Endothelial cell of umbilical vein (primary cell): ENCODE results near the gene LRRFIP2. TPM values are rescaled to one million over a fixed set of nuclear protein-coding genes. Genes with fewer than 3 reads are reported as not detected.

ENCODE experiments used
- BruUV-seq: library from RNA; stranded (reverse); fragments of 400-500 nt; replicated peaks from 2 replicates; lab custom pipeline; 2021; lab: Mats Ljungman, UMichigan
- CTCF ChIA-PET: fragments of 300-600, 350-600 bp; sonication (Branson Sonifier 250); formaldehyde crosslinking; loops from one replicate; lab custom pipeline; 2021; ENCODE audit warnings: antibody characterized with exemption, inconsistent platforms; lab: Charles Lee
- POLR2A ChIA-PET: fragments of 300-600, 350-600 bp; sonication (Branson Sonifier 250); formaldehyde crosslinking; loops from one replicate; lab custom pipeline; 2021; ENCODE audit warnings: antibody characterized with exemption, inconsistent platforms; lab: Charles Lee
- DNase-seq: peaks from one replicate; pipeline ENCODE4 v3.0.0-alpha.2; 2011; ENCODE audit warnings: low read depth, low spot score
- FAIRE-seq: peaks from 2 replicates; lab custom pipeline; 2011; peaks lifted over from hg19 to GRCh38; lab: Jason Lieb, UNC
- H2AFZ ChIP-seq: 2 replicates; pipeline ENCODE4 v1.6.0; 2012; ENCODE audit warnings: low read depth, low read length, control low read depth, inconsistent platforms
- H3K27ac ChIP-seq: 2 replicates; pipeline ENCODE4 v1.5.1; 2011; ENCODE audit warnings: low read depth, mild to moderate bottlenecking, control low read depth, low read length, moderate library complexity; ENCODE audit not compliant: insufficient read depth
- H3K27me3 ChIP-seq, 2 experiments: 2 replicates each; pipeline versions ENCODE4 v1.6.0 to v1.6.1; 2011; ENCODE audit warnings: low read length in 2 of 2, mixed read lengths in 1 of 2; ENCODE audit not compliant: control insufficient read depth in 2 of 2, insufficient read depth in 2 of 2
- H3K36me3 ChIP-seq, 2 experiments: 2 replicates in 1 of 2; 3 replicates in 1 of 2; pipeline ENCODE4 v1.5.1; 2011; ENCODE audit warnings: low read length in 2 of 2, mild to moderate bottlenecking in 1 of 2, moderate library complexity in 1 of 2; ENCODE audit not compliant: control insufficient read depth in 2 of 2, insufficient read depth in 2 of 2; ENCODE audit errors: extremely low read depth in 1 of 2
- H3K4me1 ChIP-seq: 3 replicates; pipeline ENCODE4 v1.5.1; 2011; ENCODE audit warnings: mild to moderate bottlenecking, low read length; ENCODE audit not compliant: control insufficient read depth, insufficient read depth; ENCODE audit errors: extremely low read depth
- H3K4me2 ChIP-seq: 2 replicates; pipeline ENCODE4 v1.6.1; 2011; ENCODE audit warnings: low read length, control low read depth, mixed read lengths; ENCODE audit not compliant: insufficient read depth
- H3K4me3 ChIP-seq, 3 experiments: fragments of 200-600 bp in 1 of 3; sonication (generic), shearing (Covaris generic) in 1 of 3; replicated peaks in 1 of 3; 2 replicates each; pipeline ENCODE4 v1.5.1; 2011 to 2016; ENCODE audit warnings: control low read depth in 3 of 3, low read length in 3 of 3, mild to moderate bottlenecking in 2 of 3, inconsistent platforms in 1 of 3, low read depth in 1 of 3, moderate library complexity in 1 of 3; ENCODE audit not compliant: insufficient read depth in 1 of 3
- H3K79me2 ChIP-seq: 2 replicates; pipeline ENCODE4 v1.6.0; 2012; ENCODE audit warnings: low read length, inconsistent platforms; ENCODE audit not compliant: control insufficient read depth, insufficient read depth
- H3K9ac ChIP-seq: replicated peaks from 2 replicates; pipeline ENCODE3; 2011; ENCODE audit warnings: low read length, control low read depth; ENCODE audit not compliant: insufficient read depth; ENCODE audit errors: extremely low read depth
- H3K9me1 ChIP-seq: replicated peaks from 3 replicates; pipeline ENCODE4 v1.6.0; 2011; ENCODE audit warnings: mild to moderate bottlenecking, low read length; ENCODE audit not compliant: control insufficient read depth, insufficient read depth; ENCODE audit errors: extremely low read depth
- H3K9me3 ChIP-seq: replicated peaks from 2 replicates; pipeline ENCODE4 v1.5.1; 2012; ENCODE audit warnings: low read length, inconsistent platforms; ENCODE audit not compliant: control insufficient read depth, insufficient read depth
- H4K20me1 ChIP-seq: replicated peaks from 2 replicates; pipeline ENCODE3; 2011; ENCODE audit warnings: mild to moderate bottlenecking, low read length; ENCODE audit not compliant: control insufficient read depth, insufficient read depth; ENCODE audit errors: extremely low read depth
- CTCF ChIP-seq, 2 donors: IDR thresholded peaks; 1 replicate in 1 of 2; 2 replicates in 1 of 2; pipeline ENCODE4 v1.5.1; 2011; ENCODE audit warnings: low read length in 2 of 2, mild to moderate bottlenecking in 2 of 2, moderate library complexity in 2 of 2, control low read depth in 1 of 2, inconsistent platforms in 1 of 2, low read depth in 1 of 2; ENCODE audit not compliant: insufficient read depth in 1 of 2; ENCODE audit errors: extremely low read depth in 1 of 2
- EZH2 ChIP-seq: IDR thresholded peaks from 2 replicates; pipeline ENCODE4 v1.6.1; 2012; ENCODE audit warnings: borderline replicate concordance, low read depth, mild to moderate bottlenecking, moderate library complexity, low read length, inconsistent platforms; ENCODE audit not compliant: severe bottlenecking
- FOS ChIP-seq: IDR thresholded peaks from 2 replicates; pipeline ENCODE4 v1.6.1; 2011; ENCODE audit warnings: mild to moderate bottlenecking, low read length, moderate library complexity, borderline replicate concordance; ENCODE audit not compliant: insufficient read depth
- GATA2 ChIP-seq: IDR thresholded peaks from 2 replicates; pipeline ENCODE4 v1.7.0; 2011; ENCODE audit warnings: low read depth, mild to moderate bottlenecking, moderate library complexity, mixed read lengths, low read length; ENCODE audit not compliant: insufficient read length, insufficient read depth
- JUN ChIP-seq: IDR thresholded peaks from 2 replicates; pipeline ENCODE4 v1.6.1; 2011; ENCODE audit warnings: borderline replicate concordance, low read depth; ENCODE audit not compliant: insufficient read length, insufficient read depth
- MAX ChIP-seq: IDR thresholded peaks from 2 replicates; pipeline ENCODE4 v1.6.1; 2011; ENCODE audit not compliant: insufficient read depth, insufficient read length
- MYC ChIP-seq: IDR thresholded peaks from one replicate; pipeline ENCODE4 v1.6.1; 2011; ENCODE audit warnings: mild to moderate bottlenecking, low read depth, low read length
- POLR2A ChIP-seq: IDR thresholded peaks from 2 replicates; pipeline ENCODE4 v1.6.1; 2012; ENCODE audit warnings: low read depth, mild to moderate bottlenecking, control low read depth, low read length
- POLR2AphosphoS5 ChIP-seq: IDR thresholded peaks from 2 replicates; pipeline ENCODE4 v1.6.1; 2012; ENCODE audit warnings: low read depth, mild to moderate bottlenecking, control low read depth, low read length, moderate library complexity; ENCODE audit not compliant: insufficient read depth
- dilution Hi-C: fragments of 300-500 bp; cut with MboI; formaldehyde crosslinking; loops from one replicate; pipeline ENCODE4 v1.15.0; 2019; ENCODE audit warnings: low sequenced_read_pairs; ENCODE audit not compliant: extremely low pct_ligation_motif_present
- intact Hi-C: fragments of 100-400 bp; cut with micrococcal nuclease; formaldehyde crosslinking; loops from one replicate; pipeline ENCODE4 v1.10.0; 2022
- polyA plus RNA-seq, 4 experiments: library from polyadenylated mRNA; depleted of rRNA in 3 of 4; stranded (reverse) in 3 of 4; unstranded in 1 of 4; fragments of >200 nt; gene quantifications; 2 replicates each; pipeline versions ENCODE4 v1.2.1 to v1.2.3, GENCODE V29; 2011 to 2012; ENCODE audit warnings: missing spikeins in 1 of 4
- total RNA-seq: library from RNA; stranded (reverse); gene quantifications from 2 replicates; pipeline ENCODE4 v1.2.3, GENCODE V29; 2021

LRRFIP2 gene
- total and polyA plus RNA-seq, 2 donors (not counting 3 experiments of a cell fraction or from before 2014, with no cell fraction given) = 20.8 to 78.9 TPM

- ChIA-PET CTCF (interaction anchor here (10.1 kb wide), 1 partner anchor 191 kb away, joined by 141 read pairs; no protein-coding TSS in a partner anchor), POLR2A (no interaction called here)
- Histone ChIP-seq H3K4me2 (no peak overlapping the region), H3K36me3 (no peaks in the 10 kb centered on the region), H2AFZ (no peak overlapping the region), H4K20me1 (no peaks in the 10 kb centered on the region), H3K9me3 (no peaks in the 10 kb centered on the region), H3K4me1 (peaks cover 2% of the 10 kb centered on the region), H3K4me3 (no peak overlapping the region), H3K27me3 (peaks cover 0 to 2% of the 10 kb centered on the region in 2 experiments), H3K27ac (no peak overlapping the region), H3K9ac (no peak overlapping the region), H3K9me1 (no peaks in the 10 kb centered on the region), H3K79me2 (no peaks in the 10 kb centered on the region)
- dilution Hi-C loops (no loop called here), intact Hi-C loops (no loop called here)
- FAIRE-seq (no peak), DNase-seq (no peak)
- TF ChIP-seq JUN (no peak), MAX (no peak), MYC (no peak), CTCF (IDR thresholded peaks at IDR 0.05; ENCODE audit: extremely low read depth in 1 of 2, insufficient read depth in 1 of 2, low read depth in 1 of 2, low read length in 2 of 2) (no peak), FOS (no peak), POLR2A (no peak), POLR2AphosphoS5 (no peak), EZH2 (no peak), GATA2 (no peak)
- BruUV-seq = no TSS peak
These were observed 42.3 kb upstream of the LRRFIP2 start for GRCh38 chr3:37216597-37217097.
